OCI-M2 (cell line): ENCODE results near the gene METTL14.

Experiments used
- DNase-seq: peaks from one replicate; lab custom pipeline; 2025; ENCODE audit not compliant: unreplicated experiment; lab: John Stamatoyannopoulos, UW

Gene METTL14

DNA sequence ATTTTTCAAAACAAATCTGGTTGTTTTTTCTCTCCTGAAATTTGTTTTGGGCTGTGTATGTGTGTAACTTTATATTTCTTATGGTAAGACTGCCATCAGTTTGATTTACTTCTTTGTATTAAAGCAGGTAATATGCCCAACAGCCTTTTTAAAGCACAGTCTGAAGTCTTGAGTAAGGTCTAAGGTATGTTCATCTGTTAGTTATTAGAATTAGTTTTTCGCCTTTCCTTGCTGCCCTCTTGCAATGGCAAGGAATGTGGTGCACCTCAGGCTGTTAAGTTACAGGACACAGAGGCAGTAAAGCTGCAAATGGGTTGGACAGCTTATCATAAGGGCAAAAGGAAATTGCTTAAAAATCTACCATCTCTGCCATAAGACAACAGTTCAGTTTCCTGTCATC, 71.8 kb downstream of the METTL14 start:
- DNase-seq, result no peak

DNA sequence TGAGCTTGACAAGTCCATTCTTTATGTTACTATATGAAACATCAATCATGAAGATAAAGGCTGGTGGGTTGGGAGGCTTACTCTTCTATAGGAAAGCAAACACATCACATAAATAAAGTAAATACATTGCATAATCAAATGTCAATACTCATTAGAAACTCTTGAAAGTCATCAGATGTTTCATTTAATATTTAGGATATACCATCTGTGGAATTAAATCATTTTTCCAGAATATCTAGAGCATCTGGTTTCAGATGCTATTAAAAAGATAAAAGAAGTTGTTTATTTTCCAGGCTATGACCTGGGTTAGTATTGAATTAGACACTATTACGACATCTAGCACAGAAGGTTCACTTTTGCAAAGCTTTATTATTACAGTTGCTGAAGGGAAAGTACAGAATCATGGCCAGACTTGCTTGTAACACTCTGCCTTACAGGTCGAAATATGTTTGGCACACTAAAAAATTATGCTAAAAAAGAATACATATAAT, 72.6 kb downstream of the METTL14 start:
- no peak for DNase-seq

DNA sequence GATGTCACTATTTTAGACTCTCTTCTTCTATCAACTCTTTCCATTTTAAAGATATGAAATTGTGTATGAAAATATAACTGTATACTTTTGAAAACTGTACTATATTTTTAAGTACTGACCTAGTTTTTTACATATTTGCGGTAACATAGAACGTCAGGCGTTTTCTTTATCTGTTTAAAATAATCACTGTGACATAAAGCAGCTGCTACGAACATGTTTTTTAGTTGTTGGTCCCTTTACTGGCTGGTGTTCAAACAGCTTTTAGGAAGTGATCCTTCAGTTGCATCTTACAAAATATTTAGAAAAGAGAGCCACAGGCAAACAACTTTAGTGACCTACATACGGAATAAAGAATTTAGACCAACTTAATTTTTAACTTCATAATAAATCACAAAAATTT, 73.1 kb downstream of the METTL14 start:
- DNase-seq, result no peak

DNA sequence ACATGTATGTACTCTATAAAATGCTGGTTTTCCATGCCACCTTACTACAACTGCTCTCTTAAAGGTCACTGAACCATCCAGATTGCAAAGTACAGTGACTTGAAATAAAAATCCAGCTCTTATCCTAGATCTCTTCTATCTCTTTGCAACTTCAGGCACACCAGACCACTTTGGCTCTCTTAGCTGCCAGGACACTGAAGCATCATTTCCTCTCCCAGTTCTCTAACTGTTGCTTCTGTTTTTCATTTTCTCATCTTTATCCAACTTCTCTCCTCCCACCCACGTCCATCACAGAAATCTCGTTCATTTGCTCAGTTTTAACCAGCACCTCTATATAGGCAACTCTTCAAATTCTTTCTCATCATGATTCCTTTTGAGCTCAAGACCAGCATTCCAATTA, 74.3 kb downstream of the METTL14 start:
- DNase-seq, result no peak

DNA sequence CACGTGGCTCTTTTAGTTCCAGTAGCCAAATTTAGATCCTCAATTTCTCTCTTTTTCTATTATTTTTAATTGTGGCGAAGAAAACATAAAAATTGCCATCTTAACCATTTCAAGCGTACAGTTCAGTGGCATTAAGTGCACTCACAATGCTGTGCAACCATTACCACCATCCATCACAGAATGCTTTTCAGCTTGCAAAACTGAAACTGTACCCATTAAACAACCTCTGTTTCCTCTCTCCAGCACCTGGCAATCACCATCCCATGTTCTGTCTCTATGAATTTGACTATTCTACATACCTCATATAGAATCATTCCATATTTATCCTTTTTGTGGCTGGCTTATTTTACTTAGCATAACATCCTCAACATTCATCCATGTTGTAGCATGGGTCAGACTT, 74.9 kb downstream of the METTL14 start:
- no peak for DNase-seq

DNA sequence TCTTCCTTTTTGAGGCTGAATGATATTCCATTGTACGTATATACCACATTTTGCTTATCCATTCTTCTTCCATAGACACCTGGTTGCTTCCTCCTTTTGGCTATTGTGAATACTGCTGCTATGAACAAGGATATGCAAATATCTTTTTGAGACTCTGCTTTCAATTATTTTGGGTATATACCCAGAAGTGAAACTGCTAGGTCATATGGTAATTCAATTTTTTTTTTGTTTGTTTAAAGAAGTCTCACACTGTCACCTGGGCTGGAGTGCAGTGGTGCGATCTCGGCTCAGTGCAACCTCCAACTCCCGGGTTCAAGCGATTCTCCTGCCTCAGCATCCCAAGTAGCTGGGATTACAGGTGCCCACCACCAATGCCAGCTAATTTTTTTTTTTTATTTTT, 75.3 kb downstream of the METTL14 start:
- no peak for DNase-seq

DNA sequence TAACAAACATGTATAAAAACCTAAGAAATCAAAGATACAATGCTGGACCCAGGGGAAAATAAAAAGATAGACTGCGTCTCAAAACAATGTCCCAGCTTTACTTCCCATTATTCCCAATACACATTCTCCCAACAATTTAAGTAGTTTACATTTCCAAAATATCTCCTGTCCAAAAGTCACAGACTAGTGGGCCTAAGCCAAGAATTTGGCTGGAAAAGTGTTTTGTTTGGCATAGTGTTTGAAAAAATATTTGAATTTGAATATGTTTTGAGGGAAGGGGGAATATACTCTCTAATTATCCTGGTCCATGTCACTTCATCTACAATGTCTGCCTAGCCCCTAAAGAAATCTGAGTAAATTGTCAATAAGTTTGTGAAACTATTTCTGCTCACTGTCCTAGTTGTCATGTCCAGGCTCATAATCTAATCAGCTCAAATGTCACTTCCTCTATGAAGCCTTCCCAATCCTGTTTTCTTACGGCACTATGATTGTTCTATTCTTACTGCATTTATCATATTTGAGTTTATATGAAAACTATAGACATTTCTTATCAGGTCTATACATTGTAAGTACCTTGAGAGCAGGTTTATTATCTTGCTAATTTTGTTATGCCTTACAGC, 76.3 kb downstream of the METTL14 start:
- no peak for DNase-seq

DNA sequence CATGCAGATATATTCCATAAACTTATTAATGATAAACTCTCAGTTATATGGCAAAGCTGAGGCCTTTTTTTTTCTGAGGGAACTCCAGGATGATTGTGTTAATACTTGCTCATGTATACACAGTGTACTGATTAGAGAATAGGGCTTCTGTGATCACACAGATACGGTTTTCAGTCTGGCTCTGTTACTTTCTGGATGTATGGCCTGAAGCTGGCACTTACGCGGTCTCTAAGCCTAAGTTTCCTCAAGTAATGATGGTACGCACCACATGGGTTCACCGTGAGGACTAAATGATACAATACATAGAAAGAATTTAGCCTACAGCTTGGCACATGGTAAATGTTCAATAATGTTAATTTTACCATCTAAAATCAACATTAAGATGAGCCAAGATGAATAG, 77.0 kb downstream of the METTL14 start:
- no peak for DNase-seq

DNA sequence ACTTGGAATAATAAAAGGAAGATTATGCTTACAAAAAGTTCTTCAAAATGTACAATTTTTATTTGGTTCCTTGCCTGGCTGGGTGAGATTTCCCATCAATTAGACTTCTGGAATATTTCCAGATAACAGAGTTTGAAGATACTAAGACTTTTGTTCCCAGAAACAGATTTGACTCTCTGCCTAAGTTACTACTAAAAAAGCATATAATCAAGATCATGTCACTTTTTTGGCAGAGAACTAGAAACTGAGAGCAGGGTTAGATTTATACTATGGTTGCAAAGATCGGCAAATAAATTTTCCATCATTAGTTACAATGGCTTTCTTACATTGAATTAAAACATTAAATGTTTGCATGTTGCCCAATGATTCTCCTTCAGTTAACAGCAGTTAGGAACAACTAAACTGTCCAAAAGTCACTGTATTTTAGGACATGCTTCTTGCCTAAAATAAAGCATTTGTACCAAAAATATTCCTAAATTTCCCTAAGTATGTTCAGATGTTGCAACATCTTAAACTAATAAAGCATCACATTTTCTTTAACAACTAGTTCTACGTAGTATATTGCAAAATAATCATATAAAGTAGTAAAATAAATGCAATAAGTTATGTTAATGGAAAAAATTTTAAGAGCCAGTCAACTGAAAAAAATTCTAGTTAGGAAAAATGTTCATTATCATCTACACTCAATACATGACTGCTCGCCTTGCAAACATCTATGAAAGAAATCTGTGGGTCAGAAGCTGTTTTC, 77.7 kb downstream of the METTL14 start:
- no peak for DNase-seq
